ENCODE results near the gene CSF1. TPM values are rescaled to one million over a fixed set of nuclear protein-coding genes. Genes with fewer than 3 reads are reported as not detected.

The CSF1 gene
- polyA plus RNA-seq, 1 of the 3 experiments (the other 2 are of a cell fraction), result 31.9 TPM

DNA sequence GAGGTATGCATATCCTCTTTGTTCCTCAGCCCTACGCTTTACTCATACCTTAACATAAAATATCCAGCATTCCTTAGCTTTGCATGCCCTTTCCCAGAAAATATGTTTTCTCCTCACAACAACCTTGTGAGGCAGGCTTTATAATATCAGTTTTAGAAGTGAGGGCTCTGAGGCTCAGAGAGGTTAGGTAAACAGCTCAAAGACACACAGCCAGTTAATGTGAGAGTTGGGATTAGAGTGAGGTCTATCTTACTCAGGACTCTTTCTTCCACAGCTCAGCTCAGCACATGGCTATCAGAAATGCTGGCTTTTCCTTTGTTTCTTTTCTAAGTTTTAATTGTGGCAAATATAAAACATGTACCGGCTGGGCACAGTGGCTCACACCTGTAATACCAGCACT is 27.9 kb downstream of the CSF1 start (continued):
- no peak for TF ChIP-seq GATA2 (CRISPR knock-in tag; IDR thresholded peaks at IDR 0.05)
- TF ChIP-seq, protein P1, sequence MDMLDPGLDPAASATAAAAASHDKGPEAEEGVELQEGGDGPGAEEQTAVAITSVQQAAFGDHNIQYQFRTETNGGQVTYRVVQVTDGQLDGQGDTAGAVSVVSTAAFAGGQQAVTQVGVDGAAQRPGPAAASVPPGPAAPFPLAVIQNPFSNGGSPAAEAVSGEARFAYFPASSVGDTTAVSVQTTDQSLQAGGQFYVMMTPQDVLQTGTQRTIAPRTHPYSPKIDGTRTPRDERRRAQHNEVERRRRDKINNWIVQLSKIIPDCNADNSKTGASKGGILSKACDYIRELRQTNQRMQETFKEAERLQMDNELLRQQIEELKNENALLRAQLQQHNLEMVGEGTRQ (IDR thresholded peaks at IDR 0.05; ENCODE audit: borderline replicate concordance, low read depth, low read length), result no peak
- TF ChIP-seq FOXM1 (IDR thresholded peaks at IDR 0.05; ENCODE audit: low read depth), result no peak
- no peak for TF ChIP-seq MEF2A (IDR thresholded peaks at IDR 0.05; ENCODE audit: borderline replicate concordance, low read depth)

DNA sequence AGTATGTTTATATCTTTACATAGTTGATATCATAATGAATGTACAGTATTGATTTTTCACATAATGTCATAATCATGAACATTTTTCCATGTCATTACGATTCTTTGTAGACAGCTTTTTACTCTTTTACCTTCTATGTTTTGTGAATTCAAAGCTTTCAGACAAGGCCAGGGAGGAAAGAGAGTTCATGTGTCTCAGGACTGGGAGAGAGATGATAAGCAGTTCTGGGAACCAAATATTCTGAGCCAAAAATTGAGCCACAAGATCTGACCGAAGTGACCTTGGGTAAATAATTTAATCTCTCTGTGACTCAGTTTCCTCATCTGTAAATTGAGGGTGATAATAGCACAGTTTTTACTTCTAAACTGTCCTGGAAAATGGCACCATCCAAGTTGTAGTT is 31.8 kb downstream of the CSF1 start:
- Histone ChIP-seq H4K20me1 (ENCODE audit: insufficient read depth) (no peaks in the 10 kb centered on the region), H2AFZ (ENCODE audit: low read depth) (no peak overlapping the region), H3K27me3 (ENCODE audit: insufficient read depth) (no peaks in the 10 kb centered on the region), H3K4me1 (ENCODE audit: control insufficient read depth in 1 of 2, insufficient read depth in 2 of 2, low read depth in 1 of 2, low read length in 1 of 2) (no peaks in the 10 kb centered on the region), H3K9me2 (no peaks in the 10 kb centered on the region), H3K79me2 (ENCODE audit: insufficient read depth) (no peaks in the 10 kb centered on the region), H3K9me3 (peaks cover 7% of the 10 kb centered on the region), H3K9ac (no peak overlapping the region), H3K4me3 (ENCODE audit: low read depth in 2 of 2, low read length in 1 of 2) (no peak overlapping the region), H3F3A (replicated peaks; ENCODE audit: insufficient read depth) (peaks cover 6% of the 10 kb centered on the region), H3K36me3 (replicated peaks in 1 of 2; ENCODE audit: control insufficient read depth in 1 of 2, insufficient read depth in 2 of 2, low read length in 1 of 2) (no peaks in the 10 kb centered on the region), H3K27ac (ENCODE audit: low read depth in 2 of 2, low read length in 1 of 2) (no peak overlapping the region), H3K4me2 (no peak overlapping the region)
- 61% methylated on average over 2 of the region's 2 CpGs for WGBS (ENCODE audit: low lambda C conversion rate)
- TF ChIP-seq CHD2 (IDR thresholded peaks at IDR 0.05; ENCODE audit: low read length, partially characterized antibody), result no peak
- TF ChIP-seq RFX5 (IDR thresholded peaks at IDR 0.05; ENCODE audit: low read length), result no peak
- TF ChIP-seq JUND (IDR thresholded peaks at IDR 0.05), result no peak
- TF ChIP-seq, protein P1 (IDR thresholded peaks at IDR 0.05; ENCODE audit: borderline replicate concordance, low read depth, low read length), result no peak
- no peak for TF ChIP-seq EP300 (IDR thresholded peaks at IDR 0.05; ENCODE audit: borderline replicate concordance in 1 of 2, low read depth in 1 of 2, low read length in 1 of 2)
- no peak for TF ChIP-seq FOXM1 (IDR thresholded peaks at IDR 0.05; ENCODE audit: low read depth)
- no peak for DNase-seq
- CTCF ChIA-PET, result interaction anchor here (1.1 kb wide), 1 partner anchor 12 kb away, joined by 3 read pairs; no protein-coding TSS in a partner anchor
- POLR2A ChIA-PET, result interaction anchor here (0.7 kb wide), 1 partner anchor 352 kb away, joined by 3 read pairs; no protein-coding TSS in a partner anchor

DNA sequence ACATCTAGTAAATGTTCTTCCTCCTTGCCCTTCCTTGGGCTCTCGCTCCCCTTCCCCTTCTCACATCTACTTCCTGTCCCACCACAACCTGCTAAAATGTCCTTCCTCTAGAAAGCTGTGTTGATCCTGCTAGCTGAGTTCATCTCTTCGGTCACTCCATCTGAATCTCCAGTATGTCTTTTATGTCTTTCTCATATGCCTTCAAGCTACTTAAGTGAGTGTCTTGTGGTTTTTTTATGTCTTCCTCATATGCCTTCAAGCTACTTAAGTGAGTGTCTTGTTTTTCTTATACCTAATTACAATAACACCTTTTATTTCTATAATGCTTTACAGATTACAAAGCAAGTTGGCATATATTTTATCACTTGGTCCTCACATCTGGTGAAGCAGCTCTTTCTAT is 33.9 kb downstream of the CSF1 start:
- CTCF ChIA-PET, result interaction anchor here (4.6 kb wide), 1 partner anchor 40 kb away, joined by 23 read pairs; the partner anchor contains the start of gene AHCYL1
- H3K79me2 ChIP-seq (ENCODE audit: insufficient read depth), result no peaks in the 10 kb centered on the region
- no peak overlapping the region for H3K9ac ChIP-seq
- no peak overlapping the region for H3K27ac ChIP-seq (ENCODE audit: low read depth in 2 of 2, low read length in 1 of 2)
- 91% methylated on average over 2 of the region's 2 CpGs for WGBS (ENCODE audit: low lambda C conversion rate)
- H2AFZ ChIP-seq (ENCODE audit: low read depth), result no peak overlapping the region
- no peak overlapping the region for H3K4me3 ChIP-seq (ENCODE audit: low read depth in 2 of 2, low read length in 1 of 2)
- DNase-seq, result no peak
- TF ChIP-seq GABPA (IDR thresholded peaks at IDR 0.05; ENCODE audit: low read depth) (no peak), SIN3A (IDR thresholded peaks at IDR 0.05; ENCODE audit: borderline replicate concordance, low read depth, low read length) (no peak), GATA2 (CRISPR knock-in tag; IDR thresholded peaks at IDR 0.05) (no peak), FOXJ3 (CRISPR knock-in tag; IDR thresholded peaks at IDR 0.05) (no peak)
- TF ChIP-seq, protein P2, sequence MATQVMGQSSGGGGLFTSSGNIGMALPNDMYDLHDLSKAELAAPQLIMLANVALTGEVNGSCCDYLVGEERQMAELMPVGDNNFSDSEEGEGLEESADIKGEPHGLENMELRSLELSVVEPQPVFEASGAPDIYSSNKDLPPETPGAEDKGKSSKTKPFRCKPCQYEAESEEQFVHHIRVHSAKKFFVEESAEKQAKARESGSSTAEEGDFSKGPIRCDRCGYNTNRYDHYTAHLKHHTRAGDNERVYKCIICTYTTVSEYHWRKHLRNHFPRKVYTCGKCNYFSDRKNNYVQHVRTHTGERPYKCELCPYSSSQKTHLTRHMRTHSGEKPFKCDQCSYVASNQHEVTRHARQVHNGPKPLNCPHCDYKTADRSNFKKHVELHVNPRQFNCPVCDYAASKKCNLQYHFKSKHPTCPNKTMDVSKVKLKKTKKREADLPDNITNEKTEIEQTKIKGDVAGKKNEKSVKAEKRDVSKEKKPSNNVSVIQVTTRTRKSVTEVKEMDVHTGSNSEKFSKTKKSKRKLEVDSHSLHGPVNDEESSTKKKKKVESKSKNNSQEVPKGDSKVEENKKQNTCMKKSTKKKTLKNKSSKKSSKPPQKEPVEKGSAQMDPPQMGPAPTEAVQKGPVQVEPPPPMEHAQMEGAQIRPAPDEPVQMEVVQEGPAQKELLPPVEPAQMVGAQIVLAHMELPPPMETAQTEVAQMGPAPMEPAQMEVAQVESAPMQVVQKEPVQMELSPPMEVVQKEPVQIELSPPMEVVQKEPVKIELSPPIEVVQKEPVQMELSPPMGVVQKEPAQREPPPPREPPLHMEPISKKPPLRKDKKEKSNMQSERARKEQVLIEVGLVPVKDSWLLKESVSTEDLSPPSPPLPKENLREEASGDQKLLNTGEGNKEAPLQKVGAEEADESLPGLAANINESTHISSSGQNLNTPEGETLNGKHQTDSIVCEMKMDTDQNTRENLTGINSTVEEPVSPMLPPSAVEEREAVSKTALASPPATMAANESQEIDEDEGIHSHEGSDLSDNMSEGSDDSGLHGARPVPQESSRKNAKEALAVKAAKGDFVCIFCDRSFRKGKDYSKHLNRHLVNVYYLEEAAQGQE (IDR thresholded peaks at IDR 0.05; ENCODE audit: low read depth, low read length), result no peak
- H3K36me3 ChIP-seq (replicated peaks in 1 of 2; ENCODE audit: control insufficient read depth in 1 of 2, insufficient read depth in 2 of 2, low read length in 1 of 2), result no peaks in the 10 kb centered on the region
- no peaks in the 10 kb centered on the region for H3K9me3 ChIP-seq
- POLR2A ChIA-PET, result no interaction called here
- no peaks in the 10 kb centered on the region for H3F3A ChIP-seq (replicated peaks; ENCODE audit: insufficient read depth)
- H3K4me1 ChIP-seq (ENCODE audit: control insufficient read depth in 1 of 2, insufficient read depth in 2 of 2, low read depth in 1 of 2, low read length in 1 of 2), result no peaks in the 10 kb centered on the region
- H3K27me3 ChIP-seq (ENCODE audit: insufficient read depth), result no peaks in the 10 kb centered on the region
- H3K4me2 ChIP-seq, result no peak overlapping the region
- H3K9me2 ChIP-seq, result no peaks in the 10 kb centered on the region
- no peaks in the 10 kb centered on the region for H4K20me1 ChIP-seq (ENCODE audit: insufficient read depth)

Measured in SK-N-SH (cell line).